HEK293T (cell line): Measurements from ENCODE around the gene SETD6.

Source experiments
- ARNT ChIP-seq: fragments of 450-650 bp; IDR thresholded peaks from 2 replicates; pipeline ENCODE4 v1.6.1; 2017; ENCODE audit warnings: mild to moderate bottlenecking
- BHLHE40 ChIP-seq: fragments of 450-650 bp; IDR thresholded peaks from 2 replicates; pipeline ENCODE4 v1.6.1; 2016; ENCODE audit warnings: mild to moderate bottlenecking, moderate library complexity, borderline replicate concordance
- ELF4 ChIP-seq: fragments of 450-650 bp; IDR thresholded peaks from 2 replicates; pipeline ENCODE4 v1.6.1; 2017; ENCODE audit warnings: antibody characterized with exemption
- LEF1 ChIP-seq: fragments of 450-650 bp; IDR thresholded peaks from 2 replicates; pipeline ENCODE4 v1.6.1; 2017; ENCODE audit warnings: mild to moderate bottlenecking, borderline replicate concordance
- PKNOX1 ChIP-seq: fragments of 450-650 bp; IDR thresholded peaks from 2 replicates; pipeline ENCODE4 v1.6.1; 2016
- SP1 ChIP-seq: fragments of 450-650 bp; IDR thresholded peaks from 2 replicates; pipeline ENCODE4 v1.6.1; 2017
- SUZ12 ChIP-seq: fragments of 450-650 bp; IDR thresholded peaks from 2 replicates; pipeline ENCODE4 v1.6.1; 2016; ENCODE audit warnings: mild to moderate bottlenecking
- TARDBP ChIP-seq: fragments of 450-650 bp; IDR thresholded peaks from 2 replicates; pipeline ENCODE4 v1.6.1; 2016

- TF ChIP-seq SUZ12, result no peak
- TF ChIP-seq SP1, result no peak
- TF ChIP-seq TARDBP, result no peak
- TF ChIP-seq LEF1, result no peak
- TF ChIP-seq ELF4, result no peak
- no peak for TF ChIP-seq PKNOX1
- TF ChIP-seq BHLHE40, result no peak
- TF ChIP-seq ARNT, result no peak
Observed at GRCh38 chr16:58516768-58517107, 1.4 kb downstream of the SETD6 start.
